B cell (primary cell): ENCODE measurements around the gene TOM1L2.

Experiments used
- EZH2 ChIP-seq: IDR thresholded peaks from 2 replicates; pipeline ENCODE4 v1.6.1; 2012; ENCODE audit warnings: borderline replicate concordance, low read depth, mild to moderate bottlenecking, moderate library complexity, low read length; ENCODE audit not compliant: insufficient read depth, poor library complexity, severe bottlenecking
- TF ChIP-seq, protein P1 (sequence below): fragments of 200-600 bp; IDR thresholded peaks from one replicate; pipeline ENCODE4 v1.8.0; 2022; ENCODE audit warnings: antibody characterized with exemption, mild to moderate bottlenecking

DNA sequence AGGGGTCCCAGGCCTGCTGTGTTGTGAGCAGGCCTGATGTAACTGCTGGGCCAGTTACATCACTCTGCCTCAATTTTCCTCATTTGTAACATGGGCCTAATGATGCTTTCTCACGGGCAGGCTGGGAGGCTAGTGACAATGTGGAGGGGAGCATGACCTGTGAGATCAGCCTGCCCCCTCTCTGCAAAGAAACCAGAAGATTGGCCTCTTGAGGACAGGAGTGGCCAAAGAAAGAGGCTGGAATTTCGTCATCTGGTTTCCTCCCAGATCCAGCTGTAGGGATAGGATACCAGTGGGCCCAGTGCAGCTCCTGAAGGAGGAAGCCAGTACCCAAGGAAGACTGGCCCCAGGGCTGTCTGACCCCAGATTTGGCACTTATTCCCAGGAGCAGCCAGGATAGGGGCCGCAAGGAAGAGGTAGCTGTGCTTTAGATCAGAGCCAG, 134.8 kb downstream of the TOM1L2 start:
- TF ChIP-seq, protein P1, sequence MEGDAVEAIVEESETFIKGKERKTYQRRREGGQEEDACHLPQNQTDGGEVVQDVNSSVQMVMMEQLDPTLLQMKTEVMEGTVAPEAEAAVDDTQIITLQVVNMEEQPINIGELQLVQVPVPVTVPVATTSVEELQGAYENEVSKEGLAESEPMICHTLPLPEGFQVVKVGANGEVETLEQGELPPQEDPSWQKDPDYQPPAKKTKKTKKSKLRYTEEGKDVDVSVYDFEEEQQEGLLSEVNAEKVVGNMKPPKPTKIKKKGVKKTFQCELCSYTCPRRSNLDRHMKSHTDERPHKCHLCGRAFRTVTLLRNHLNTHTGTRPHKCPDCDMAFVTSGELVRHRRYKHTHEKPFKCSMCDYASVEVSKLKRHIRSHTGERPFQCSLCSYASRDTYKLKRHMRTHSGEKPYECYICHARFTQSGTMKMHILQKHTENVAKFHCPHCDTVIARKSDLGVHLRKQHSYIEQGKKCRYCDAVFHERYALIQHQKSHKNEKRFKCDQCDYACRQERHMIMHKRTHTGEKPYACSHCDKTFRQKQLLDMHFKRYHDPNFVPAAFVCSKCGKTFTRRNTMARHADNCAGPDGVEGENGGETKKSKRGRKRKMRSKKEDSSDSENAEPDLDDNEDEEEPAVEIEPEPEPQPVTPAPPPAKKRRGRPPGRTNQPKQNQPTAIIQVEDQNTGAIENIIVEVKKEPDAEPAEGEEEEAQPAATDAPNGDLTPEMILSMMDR, result no peak
- TF ChIP-seq EZH2, result no peak
